Fibroblast of the aortic adventitia (primary cell): ENCODE results near the gene RDH5. TPM values are rescaled to one million over a fixed set of nuclear protein-coding genes. Genes with fewer than 3 reads are reported as not detected.

Experiments
- DNase-seq: peaks from one replicate; pipeline ENCODE4 v3.0.0-alpha.2; 2010; ENCODE audit warnings: low read depth
- H3K4me3 ChIP-seq: 2 replicates; pipeline ENCODE4 v1.5.1; 2011; ENCODE audit warnings: low read depth, mild to moderate bottlenecking, control low read depth, low read length, moderate library complexity
- CTCF ChIP-seq: IDR thresholded peaks from 2 replicates; pipeline ENCODE4 v1.5.1; 2011; ENCODE audit warnings: mild to moderate bottlenecking, low read length, control low read depth, inconsistent platforms; ENCODE audit not compliant: insufficient read depth
- total RNA-seq: library from RNA; depleted of rRNA; stranded (reverse); fragments of >200 nt; gene quantifications from 2 replicates; pipeline ENCODE4 v1.2.3, GENCODE V29; 2012; ENCODE audit warnings: low replicate concordance

Gene RDH5
- total RNA-seq, 1 donor = 17.7 TPM

DNA sequence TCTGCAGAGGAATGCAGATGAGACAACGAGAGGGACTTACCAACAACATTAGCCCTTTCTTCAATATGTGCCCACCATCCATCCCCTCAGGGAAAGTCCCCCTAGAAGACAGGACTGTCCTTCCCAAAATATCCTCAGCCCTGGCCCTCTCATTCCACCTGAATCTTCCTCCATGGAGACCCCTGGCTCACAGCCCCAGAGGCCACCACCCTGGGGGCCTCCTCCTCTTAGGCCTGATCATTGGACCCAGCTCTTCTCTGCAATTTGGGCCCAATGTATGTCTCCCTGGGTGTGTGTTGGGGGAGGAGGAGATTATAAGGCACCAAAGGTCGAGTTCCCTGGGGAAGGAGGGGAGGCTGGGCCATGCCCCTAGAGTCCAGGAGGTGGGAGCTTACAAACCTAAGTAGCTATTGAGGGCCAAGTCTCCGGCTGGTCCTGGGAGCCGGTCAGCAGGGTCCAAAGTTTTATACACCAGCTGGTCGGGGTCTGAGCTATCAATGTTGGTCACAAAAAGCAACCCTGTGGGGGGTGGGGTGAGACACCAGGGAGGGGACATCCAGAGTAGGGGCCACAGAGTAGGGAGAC, 20.6 kb upstream of the RDH5 start:
- no peak for TF ChIP-seq CTCF
- DNase-seq = no peak
- H3K4me3 ChIP-seq = no peak overlapping the region

- H3K4me3 ChIP-seq = no peak overlapping the region
- no peak for DNase-seq
- no peak for TF ChIP-seq CTCF
Measured at GRCh38 chr12:55700255-55701018, 19.8 kb upstream of the RDH5 start.

DNA sequence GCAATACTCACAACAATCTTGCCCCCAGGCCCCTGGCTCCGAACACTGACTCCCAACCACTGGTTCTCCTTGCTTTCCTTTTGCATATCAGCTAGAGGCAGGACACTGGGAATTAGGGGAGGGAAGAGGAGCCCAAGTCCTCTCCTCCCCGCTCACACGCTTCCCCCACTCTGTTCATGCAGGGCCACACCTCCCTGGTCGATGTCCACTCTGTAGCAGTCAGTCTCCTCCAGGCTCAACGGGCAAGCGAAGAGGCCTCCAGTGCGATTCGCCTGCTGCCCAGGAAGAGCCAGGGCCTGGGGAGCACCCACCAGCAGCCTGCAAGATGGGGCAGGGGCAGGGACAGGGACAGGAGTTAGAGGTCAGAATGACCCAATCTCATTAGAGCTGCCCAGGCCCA, 17.3 kb upstream of the RDH5 start:
- TF ChIP-seq CTCF = no peak
- no peak overlapping the region for H3K4me3 ChIP-seq
- no peak for DNase-seq

GRCh38 chr12:55703288-55703687, 16.9 kb upstream of the RDH5 start:
- H3K4me3 ChIP-seq = no peak overlapping the region
- no peak for TF ChIP-seq CTCF
- no peak for DNase-seq

GRCh38 chr12:55703901-55704761, 16.1 kb upstream of the RDH5 start:
- DNase-seq = peak; percentile 78
- H3K4me3 ChIP-seq = no peak overlapping the region
- TF ChIP-seq CTCF = no peak

GRCh38 chr12:55704824-55705718, 15.1 kb upstream of the RDH5 start:
- no peak overlapping the region for H3K4me3 ChIP-seq
- TF ChIP-seq CTCF = no peak
- peak; percentile 63 for DNase-seq
